Body of pancreas (tissue), 4 donors: ENCODE measurements around the gene DOCK2.

Experiments used
- CTCF ChIP-seq, 7 experiments: fragments of 450-650 bp in 4 of 7; fragments of 200-600 bp in 3 of 7; sonication (generic) in 3 of 7; IDR thresholded peaks; one replicate each; pipeline ENCODE4 v1.5.1; 2016 to 2019; ENCODE audit warnings: antibody characterized with exemption in 7 of 7
- POLR2A ChIP-seq, 3 donors: fragments of 450-650 bp; IDR thresholded peaks; one replicate each; pipeline ENCODE4 v1.6.1; 2016; ENCODE audit warnings: antibody characterized with exemption in 3 of 3, mild to moderate bottlenecking in 2 of 3

DNA sequence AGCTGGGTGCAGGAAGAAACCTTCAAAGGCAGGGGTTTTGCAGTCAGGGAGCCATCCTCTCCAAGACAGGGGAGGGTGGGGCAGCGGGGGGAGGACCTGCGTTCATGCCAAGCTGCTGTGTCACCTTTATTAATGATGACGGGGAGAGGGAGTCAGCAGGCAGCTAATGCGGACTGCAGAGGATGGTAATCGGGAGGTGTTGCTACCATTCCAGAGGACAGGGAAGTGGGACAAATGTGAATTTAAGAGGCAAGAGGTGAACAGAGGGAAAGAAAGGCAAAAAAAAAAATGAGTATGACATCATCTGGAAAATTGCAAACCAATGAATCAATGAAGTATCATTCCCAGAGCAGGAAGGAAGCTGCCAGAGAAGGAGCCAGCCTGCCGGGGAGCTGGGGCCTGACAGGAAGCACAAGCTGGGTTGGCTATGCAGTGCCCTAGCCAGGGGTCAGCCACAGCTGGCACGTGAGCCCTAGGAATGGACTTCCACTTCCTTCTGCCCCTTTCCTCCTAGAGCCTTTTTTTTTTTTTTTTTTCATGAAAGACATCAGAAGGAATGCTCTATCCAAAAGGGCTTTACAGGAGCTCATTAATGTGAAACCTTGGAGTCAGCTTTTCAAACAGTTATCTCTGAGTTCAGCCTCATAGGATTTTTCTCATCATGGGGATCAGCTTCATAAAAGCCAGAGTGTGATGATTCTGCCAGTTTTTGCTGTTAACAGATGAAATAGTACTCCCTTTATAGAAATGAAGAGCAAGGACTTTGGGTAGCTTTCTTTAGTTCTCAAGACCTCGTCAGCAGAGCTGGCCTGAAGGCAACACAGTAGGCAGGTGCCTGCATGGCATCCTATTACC, 334.1 kb downstream of the DOCK2 start:
- TF ChIP-seq CTCF (IDR thresholded peaks at IDR 0.05), result no peak
- TF ChIP-seq POLR2A (IDR thresholded peaks at IDR 0.05), result no peak
